Type B pancreatic cell (in vitro differentiated cells): ENCODE data around the gene DCAF8L2. TPM values are rescaled to one million over a fixed set of nuclear protein-coding genes. Genes with fewer than 3 reads are reported as not detected.

ENCODE experiments used
- DNase-seq: peaks from one replicate; pipeline ENCODE4 v3.0.0; 2021; ENCODE audit warnings: mixed read lengths; ENCODE audit not compliant: unreplicated experiment; ENCODE audit errors: extremely low spot score
- H3K27ac Mint-ChIP-seq: 2 replicates; pipeline ENCODE4 v1.8.0; 2021; ENCODE audit warnings: mild to moderate bottlenecking, mixed read lengths
- H3K27me3 Mint-ChIP-seq: 2 replicates; pipeline ENCODE4 v1.8.0; 2021; ENCODE audit warnings: mixed read lengths
- H3K36me3 Mint-ChIP-seq: 2 replicates; pipeline ENCODE4 v1.8.0; 2021; ENCODE audit warnings: mixed read lengths
- H3K4me1 Mint-ChIP-seq: one replicate; pipeline ENCODE4 v1.8.0; 2021; ENCODE audit warnings: mixed read lengths; ENCODE audit not compliant: unreplicated experiment
- H3K4me3 Mint-ChIP-seq: 2 replicates; pipeline ENCODE4 v1.8.0; 2021; ENCODE audit warnings: mild to moderate bottlenecking, mixed read lengths
- H3K9me3 Mint-ChIP-seq: 2 replicates; pipeline ENCODE4 v1.8.0; 2021; ENCODE audit warnings: mixed read lengths
- CTCF ChIP-seq: fragments of 200-600 bp; sonication (generic); conservative IDR thresholded peaks from 2 replicates; pipeline ENCODE4 v1.5.0; 2021; ENCODE audit warnings: antibody characterized with exemption, mild to moderate bottlenecking
- total RNA-seq: library from RNA; stranded (reverse); gene quantifications from 2 replicates; pipeline ENCODE4 v1.2.1, GENCODE V29; 2021; ENCODE audit warnings: low replicate concordance

Gene DCAF8L2
- total RNA-seq, 1 donor from 2014 or later, result not detected

GRCh38 chrX:27626066-27626465, 35.9 kb downstream of the DCAF8L2 start:
- H3K27ac Mint-ChIP-seq, result no peak overlapping the region
- no peak for DNase-seq
- H3K4me3 Mint-ChIP-seq, result no peak overlapping the region
- peaks cover 8% of the 10 kb centered on the region for H3K9me3 Mint-ChIP-seq
- H3K27me3 Mint-ChIP-seq, result no peaks in the 10 kb centered on the region
- H3K4me1 Mint-ChIP-seq, result no peaks in the 10 kb centered on the region
- no peak for TF ChIP-seq CTCF
- no peaks in the 10 kb centered on the region for H3K36me3 Mint-ChIP-seq

GRCh38 chrX:27633328-27633727, 43.2 kb downstream of the DCAF8L2 start:
- DNase-seq, result no peak
- H3K9me3 Mint-ChIP-seq, result peaks cover 8% of the 10 kb centered on the region
- H3K4me1 Mint-ChIP-seq, result no peaks in the 10 kb centered on the region
- H3K27me3 Mint-ChIP-seq, result no peaks in the 10 kb centered on the region
- H3K4me3 Mint-ChIP-seq, result no peak overlapping the region
- H3K36me3 Mint-ChIP-seq, result no peaks in the 10 kb centered on the region
- H3K27ac Mint-ChIP-seq, result no peak overlapping the region
- no peak for TF ChIP-seq CTCF

- H3K4me3 Mint-ChIP-seq, result no peak overlapping the region
- no peak for DNase-seq
- no peak for TF ChIP-seq CTCF
- no peaks in the 10 kb centered on the region for H3K4me1 Mint-ChIP-seq
- no peaks in the 10 kb centered on the region for H3K9me3 Mint-ChIP-seq
- no peaks in the 10 kb centered on the region for H3K27me3 Mint-ChIP-seq
- no peaks in the 10 kb centered on the region for H3K36me3 Mint-ChIP-seq
- no peak overlapping the region for H3K27ac Mint-ChIP-seq
Observed at GRCh38 chrX:27656581-27656980, 66.4 kb downstream of the DCAF8L2 start.

- no peak for TF ChIP-seq CTCF
- no peak for DNase-seq
- Mint-ChIP-seq H3K36me3 (no peaks in the 10 kb centered on the region), H3K27me3 (no peaks in the 10 kb centered on the region), H3K4me3 (no peak overlapping the region), H3K27ac (no peak overlapping the region), H3K9me3 (no peaks in the 10 kb centered on the region), H3K4me1 (no peaks in the 10 kb centered on the region)
Observed at GRCh38 chrX:27660878-27661277, 70.7 kb downstream of the DCAF8L2 start.

GRCh38 chrX:27671234-27671633, 81.1 kb downstream of the DCAF8L2 start:
- no peak overlapping the region for H3K4me3 Mint-ChIP-seq
- H3K36me3 Mint-ChIP-seq, result no peaks in the 10 kb centered on the region
- no peak for TF ChIP-seq CTCF
- no peak for DNase-seq
- no peaks in the 10 kb centered on the region for H3K4me1 Mint-ChIP-seq
- no peak overlapping the region for H3K27ac Mint-ChIP-seq
- peaks cover 5% of the 10 kb centered on the region for H3K9me3 Mint-ChIP-seq
- no peaks in the 10 kb centered on the region for H3K27me3 Mint-ChIP-seq

GRCh38 chrX:27674491-27674890, 84.3 kb downstream of the DCAF8L2 start:
- H3K36me3 Mint-ChIP-seq, result no peaks in the 10 kb centered on the region
- TF ChIP-seq CTCF, result no peak
- peaks cover 5% of the 10 kb centered on the region for H3K9me3 Mint-ChIP-seq
- H3K27ac Mint-ChIP-seq, result no peak overlapping the region
- H3K4me3 Mint-ChIP-seq, result no peak overlapping the region
- H3K27me3 Mint-ChIP-seq, result no peaks in the 10 kb centered on the region
- H3K4me1 Mint-ChIP-seq, result no peaks in the 10 kb centered on the region
- no peak for DNase-seq
